HG03565 (cell line): ENCODE results near the gene KRTAP10-3.
"Not testable (repeated sequence)": the region's sequence is repeated elsewhere in the genome, so short reads cannot be mapped to it uniquely, and the experiment has no call there.

Source experiments
- ATAC-seq: cut with Tn5 transposase; IDR thresholded peaks from one replicate; pipeline ENCODE4 v1.9.1; 2021; ENCODE audit warnings: mild to moderate bottlenecking, moderate library complexity; ENCODE audit not compliant: unreplicated experiment

Gene KRTAP10-3

DNA sequence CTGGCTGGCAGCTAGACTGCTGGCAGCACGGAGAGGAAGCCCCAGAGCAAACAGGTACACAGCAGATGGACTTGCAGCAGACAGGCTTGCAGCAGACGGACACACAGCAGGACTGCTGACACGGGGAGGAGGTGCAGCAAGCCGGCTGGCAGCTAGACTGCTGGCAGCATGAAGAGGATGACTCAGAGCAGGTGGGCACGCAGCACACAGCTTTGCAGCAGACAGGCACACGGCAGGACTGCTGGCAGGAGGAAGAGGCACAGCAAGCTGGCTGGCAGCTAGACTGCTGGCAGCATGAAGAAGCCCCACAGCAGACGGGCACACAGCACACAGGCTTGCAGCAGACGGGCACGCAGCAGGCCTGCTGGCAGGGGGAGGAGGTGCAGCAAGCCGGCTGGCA lies 7.8 kb downstream of the KRTAP10-3 start:
- no peak for ATAC-seq

DNA sequence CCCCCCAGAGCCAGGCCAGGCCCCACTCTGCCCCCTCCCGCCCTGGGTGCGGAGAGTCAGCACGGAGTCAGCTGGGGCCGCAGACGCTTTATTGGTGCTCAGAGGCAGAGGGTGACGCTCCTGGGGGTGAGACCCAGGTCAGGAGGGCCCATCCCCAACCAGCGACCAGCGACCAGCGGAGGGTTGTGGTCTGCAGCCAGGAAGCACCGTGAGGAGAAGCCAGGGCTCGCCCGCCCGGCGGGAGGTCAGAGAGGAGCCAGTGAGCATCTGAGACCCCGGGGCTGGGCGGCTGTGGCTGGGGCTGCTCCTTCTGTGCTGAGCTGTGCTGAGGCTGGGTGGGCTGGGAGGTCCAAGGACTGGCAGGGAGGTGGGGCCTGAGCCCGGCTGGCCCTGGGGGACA lies 8.3 kb downstream of the KRTAP10-3 start:
- not testable (repeated sequence) for ATAC-seq

DNA sequence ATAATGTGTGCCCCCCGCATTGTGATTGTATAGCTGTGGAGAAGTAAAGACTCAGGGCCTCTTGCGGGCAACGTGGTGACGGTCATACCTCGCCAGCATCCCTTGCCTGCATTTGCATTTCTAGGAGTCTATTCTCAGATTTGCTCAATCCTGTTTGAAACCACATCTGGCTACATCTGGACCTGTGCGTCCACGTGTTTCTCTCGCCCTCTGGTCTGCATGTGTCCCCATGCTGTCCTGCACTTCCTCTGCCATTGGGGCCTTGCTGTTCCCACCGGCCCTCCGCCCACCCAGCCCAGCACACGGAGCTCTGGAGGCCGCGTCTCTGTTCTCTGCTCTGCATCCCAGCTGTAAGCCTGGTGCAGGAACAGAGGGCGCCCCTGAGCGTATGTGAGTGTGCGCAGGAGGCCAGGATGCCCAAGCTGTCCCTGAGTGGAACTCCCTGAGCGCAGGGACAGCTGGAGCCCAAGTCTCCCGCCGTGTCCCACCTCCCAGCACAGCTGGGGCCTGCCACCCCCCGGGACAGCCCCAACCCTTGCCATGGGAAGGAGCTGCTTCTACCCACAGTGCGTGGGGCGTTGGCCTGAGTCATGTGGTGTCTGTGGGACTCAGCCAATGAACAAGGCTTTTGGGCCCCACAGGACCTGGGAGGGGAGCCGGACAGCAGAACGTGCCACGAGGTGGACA lies 8.9 kb downstream of the KRTAP10-3 start:
- no peak for ATAC-seq

DNA sequence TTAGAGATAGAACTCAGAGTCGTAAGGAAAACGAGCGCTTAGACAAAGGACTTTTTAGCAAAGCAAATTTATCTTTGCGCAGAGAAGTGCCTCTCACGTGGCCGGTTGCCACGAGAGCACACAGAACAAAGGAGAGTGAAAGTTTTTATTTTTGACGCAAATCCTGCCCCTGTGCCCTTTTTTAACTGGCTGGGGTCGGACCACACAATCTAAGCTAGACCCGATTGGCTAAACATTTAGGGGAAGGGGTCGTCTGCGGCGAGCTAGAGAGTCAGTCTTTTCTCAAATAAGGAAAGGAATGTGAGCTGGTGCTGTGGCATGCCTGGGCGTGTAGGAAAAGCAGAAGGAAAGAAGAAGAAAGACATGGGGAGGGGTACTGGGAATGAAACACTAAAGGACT lies 9.7 kb downstream of the KRTAP10-3 start:
- no peak for ATAC-seq

DNA sequence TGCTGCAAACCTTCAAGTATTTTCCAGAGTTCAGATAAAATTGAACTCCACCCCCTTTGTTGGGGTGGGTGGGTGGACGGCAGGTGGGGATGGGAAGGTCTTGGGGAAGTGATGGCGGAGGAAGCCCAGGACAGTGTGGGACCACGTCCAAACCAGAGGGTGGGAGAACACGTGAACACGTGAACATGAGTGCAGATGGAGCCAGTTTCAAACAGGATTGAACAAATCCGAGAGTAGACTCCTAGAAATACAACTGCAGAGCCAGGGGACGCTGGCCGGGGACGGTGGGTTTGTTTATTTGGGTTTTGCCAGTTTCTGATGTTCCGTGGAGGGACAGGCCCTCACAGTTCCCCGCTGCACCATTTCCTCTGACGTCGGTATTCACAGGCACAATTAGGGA lies 10.2 kb downstream of the KRTAP10-3 start:
- no peak for ATAC-seq

DNA sequence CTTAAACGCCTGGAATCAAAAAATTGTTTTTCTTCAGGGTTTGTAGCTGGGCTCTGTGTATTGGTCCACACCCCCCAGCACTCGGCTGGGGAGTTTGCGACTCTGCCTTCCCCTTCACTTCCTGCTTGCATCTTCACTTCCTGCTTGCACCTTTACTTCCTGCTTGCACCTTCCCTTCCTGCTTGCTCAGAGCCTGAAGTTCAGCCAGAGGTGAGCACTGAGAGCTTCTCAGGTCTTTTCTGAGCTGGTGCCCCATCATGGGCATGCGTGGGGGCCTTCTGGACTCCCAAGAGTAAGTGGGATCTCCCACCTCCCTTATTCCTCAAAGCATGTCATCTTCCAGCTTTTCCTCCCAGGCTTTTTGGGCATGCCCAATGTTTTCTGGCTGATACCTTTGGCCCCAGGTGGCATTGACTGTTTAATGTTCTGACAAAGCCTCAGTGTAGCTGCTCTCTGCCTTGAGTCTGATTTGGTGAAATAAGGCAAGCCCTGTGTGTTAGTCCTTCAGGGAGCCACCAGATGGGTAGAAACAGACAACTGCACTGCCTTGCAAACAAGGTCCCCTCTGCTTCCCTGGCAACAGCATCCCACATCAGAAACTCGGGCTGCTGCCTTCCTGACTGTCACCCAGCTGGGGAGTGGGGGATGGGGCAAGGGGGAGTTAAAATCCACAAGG lies 10.8 kb downstream of the KRTAP10-3 start:
- ATAC-seq: no peak

DNA sequence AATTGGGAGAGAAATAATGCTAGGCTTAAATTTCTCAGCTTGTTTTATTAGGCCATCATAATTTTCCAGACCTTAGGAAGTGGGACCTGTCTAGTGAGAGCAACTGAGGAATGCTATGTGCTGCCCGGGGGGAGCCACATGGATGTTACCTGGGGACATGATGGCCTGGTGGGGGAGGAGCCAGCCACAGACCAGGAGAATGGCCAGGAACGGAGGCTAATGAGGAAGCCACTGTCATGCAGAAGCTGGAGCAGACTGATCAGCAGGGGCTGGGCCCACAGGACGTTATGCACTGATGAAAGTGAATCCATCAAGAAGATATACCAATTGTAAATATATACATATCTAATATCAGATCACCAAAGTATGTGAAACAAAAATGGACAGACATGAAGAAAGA lies 14.0 kb downstream of the KRTAP10-3 start:
- ATAC-seq: no peak

DNA sequence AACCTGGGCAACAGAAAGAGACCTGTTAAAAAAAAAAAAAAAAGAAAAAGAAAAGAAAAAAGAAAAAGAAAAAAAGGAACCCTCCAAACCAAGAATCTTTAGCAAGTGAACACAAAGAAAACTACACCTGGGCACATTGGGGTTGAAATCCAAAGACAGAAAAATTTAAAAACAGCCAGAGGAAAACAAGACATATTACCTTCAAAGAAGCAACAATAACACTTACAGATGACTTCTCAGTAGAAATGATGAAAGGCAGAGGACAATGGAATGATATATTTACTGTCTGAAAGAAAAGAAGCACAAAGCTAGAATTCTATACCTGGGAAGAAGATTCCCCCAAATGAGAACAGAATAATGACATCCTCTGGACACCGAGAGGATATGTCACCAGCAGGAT lies 15.9 kb downstream of the KRTAP10-3 start:
- ATAC-seq: no peak

DNA sequence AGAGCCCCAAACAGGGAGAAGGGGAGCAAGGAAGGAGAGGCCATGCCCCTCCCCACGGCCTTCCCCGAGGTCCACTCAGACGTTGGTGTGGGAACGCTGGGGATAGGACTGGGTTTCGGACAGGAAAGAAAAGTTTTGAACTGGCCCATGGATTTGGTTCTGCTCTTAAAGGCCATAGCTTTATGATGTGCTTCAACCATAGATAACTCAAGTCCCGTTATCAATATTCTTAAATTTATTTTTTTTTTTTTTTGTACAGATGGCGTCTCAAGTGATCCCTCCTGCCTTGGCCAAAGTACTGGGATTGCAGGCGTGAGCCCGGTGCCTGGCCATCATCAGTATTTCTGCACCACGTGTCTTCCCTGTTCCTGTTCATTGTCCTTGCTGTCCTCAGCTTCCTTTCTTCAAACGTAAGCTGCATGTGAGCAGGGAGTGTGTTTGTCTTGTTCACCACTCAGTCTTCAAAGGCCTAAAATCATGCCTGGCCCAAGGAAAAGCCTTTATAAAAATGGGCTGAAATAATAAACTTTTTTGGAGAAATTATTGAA lies 17.8 kb downstream of the KRTAP10-3 start:
- ATAC-seq: no peak

DNA sequence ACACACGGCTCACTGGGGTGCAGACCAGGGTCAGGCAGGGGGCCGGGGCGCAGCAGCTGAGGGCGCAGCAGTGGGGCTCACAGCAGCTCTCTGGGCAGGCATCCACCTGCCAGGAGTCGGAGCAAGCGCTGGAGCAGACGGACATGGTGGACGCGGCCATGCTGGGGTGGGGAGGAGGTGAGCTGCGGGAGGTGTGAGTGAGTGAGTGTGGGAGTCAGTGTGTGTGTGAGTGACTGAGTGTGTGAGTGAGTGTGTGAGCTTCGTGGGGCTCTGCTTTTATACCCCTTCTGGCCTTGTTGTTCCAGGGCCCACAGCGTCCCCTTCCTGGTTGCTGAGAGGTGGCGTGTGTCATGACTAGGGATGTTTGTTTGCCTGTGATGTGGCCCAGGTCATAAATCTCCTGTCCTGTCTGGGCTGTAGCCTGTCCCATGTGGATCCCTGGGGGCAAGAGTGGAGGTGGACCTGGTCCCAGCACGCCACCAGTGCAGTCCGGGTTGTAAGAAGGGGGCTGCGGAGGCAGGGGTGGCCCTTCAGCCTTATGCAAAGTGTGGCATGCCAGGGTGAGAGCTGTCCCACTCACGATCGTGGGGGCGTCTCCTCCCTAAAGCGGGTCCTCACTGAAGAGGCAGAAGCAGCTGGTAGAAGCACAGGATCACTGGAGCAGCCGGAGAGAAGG lies 18.5 kb downstream of the KRTAP10-3 start, which contains the start of gene KRTAP10-1:
KRTAP10-1 (minus strand) TSS at position 205 of the 676 bp plus-strand sequence; CDS start at position 160, 45 bp downstream.
- ATAC-seq: no peak

DNA sequence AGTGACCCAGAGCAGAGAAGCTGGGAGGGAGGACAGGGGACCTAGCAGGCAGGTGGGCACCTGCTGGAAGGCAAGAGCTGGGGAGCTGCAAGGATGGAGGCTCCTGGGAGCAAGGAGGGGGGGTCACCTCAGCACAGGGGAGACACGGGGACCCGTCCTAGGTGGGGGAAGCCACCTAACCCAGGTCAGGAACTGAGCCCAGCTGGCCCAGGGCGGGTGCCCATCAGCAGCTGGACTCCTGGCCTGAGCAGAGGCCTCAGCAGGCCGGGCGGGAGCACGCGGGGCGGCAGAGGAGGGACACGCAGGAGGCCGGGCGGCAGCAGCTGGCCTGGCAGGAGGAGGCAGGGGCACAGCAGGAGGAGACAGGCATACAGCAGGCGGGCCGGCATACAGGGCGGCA lies 19.5 kb downstream of the KRTAP10-3 start:
- ATAC-seq: no peak

DNA sequence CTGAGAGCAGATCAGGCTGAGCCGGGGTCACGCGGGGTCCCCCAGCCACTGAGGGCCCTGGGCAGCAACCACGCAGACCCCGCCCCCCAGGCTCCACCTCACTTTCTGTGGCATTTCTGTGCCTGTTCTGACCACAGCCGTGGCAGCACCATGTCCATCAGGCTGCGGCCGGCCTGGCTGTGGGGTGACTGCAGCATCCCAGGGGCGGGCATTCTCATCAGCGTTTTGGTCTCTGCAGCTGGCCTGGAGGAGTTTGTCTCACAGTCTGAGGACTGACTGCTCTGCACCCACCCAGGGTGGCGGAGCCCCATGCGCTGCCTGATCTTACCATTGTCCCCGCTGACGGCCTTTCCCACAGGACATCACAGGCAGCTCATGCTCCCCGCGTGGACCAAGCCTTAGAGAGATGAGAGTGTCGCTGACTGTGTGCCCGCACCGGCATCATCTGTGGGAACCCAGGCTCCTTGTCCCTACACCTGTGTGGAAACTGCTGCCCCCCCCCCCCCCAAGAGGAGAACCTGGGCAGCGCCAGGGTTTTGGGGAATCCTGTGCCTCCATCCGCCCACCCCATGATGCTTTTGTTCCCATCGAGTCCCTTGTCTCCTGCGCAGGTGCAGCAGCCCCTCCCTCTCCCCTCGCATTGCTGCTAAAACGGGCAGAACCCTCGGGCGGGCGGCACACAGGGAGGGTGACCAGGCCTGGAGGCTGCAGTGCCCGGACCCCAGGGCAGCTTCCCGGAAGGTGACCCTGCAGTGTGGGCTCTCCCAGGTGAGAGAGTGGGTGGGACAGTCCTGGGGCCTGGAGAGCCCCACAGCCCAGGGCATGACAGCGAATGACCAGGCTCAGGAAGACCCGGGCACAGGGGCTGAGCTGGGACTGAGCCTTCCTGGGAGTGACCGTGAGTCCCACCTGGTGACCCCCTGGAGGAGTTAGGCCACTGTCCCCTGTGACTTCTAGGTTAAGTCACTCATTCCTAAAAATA lies 20.4 kb downstream of the KRTAP10-3 start:
- ATAC-seq: no peak

DNA sequence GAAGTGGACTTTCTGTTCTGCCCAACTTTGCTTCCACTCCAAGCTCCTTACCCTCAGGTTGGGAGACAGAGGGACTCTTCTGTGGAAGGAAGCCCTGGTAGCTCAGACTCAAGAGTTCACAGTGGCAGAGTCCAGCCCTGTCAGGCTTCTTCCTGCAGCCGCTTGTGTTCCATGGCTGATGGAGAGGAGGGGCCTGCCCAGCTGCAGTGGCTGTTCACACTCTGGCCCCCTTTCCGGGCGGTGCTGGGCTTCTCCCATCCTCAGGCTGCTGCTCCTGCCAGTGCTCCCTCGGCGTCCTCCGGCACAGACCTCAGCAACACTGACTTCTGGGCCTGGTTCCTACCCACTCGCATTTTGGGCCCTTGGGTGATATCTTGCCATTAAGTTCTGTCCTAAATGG lies 22.6 kb downstream of the KRTAP10-3 start:
- no peak for ATAC-seq

DNA sequence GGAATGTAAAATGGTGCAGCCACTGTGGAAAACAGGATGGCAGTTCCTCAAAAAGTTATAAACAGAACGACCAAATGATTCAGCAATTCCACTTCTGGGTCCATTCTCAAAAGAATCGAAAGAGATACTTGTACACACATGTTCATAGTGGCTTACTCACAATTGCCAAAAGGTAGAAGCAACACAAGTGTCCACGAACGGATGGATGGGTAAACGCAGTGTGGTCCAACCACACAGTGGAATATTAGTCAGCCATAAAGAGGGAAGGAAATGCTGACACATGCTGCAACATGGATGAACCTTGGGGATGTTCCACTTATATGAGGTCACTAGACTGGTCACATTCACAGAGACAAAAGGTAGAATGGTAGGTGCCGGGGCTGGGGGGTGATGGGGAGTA lies 23.9 kb downstream of the KRTAP10-3 start:
- no peak for ATAC-seq

DNA sequence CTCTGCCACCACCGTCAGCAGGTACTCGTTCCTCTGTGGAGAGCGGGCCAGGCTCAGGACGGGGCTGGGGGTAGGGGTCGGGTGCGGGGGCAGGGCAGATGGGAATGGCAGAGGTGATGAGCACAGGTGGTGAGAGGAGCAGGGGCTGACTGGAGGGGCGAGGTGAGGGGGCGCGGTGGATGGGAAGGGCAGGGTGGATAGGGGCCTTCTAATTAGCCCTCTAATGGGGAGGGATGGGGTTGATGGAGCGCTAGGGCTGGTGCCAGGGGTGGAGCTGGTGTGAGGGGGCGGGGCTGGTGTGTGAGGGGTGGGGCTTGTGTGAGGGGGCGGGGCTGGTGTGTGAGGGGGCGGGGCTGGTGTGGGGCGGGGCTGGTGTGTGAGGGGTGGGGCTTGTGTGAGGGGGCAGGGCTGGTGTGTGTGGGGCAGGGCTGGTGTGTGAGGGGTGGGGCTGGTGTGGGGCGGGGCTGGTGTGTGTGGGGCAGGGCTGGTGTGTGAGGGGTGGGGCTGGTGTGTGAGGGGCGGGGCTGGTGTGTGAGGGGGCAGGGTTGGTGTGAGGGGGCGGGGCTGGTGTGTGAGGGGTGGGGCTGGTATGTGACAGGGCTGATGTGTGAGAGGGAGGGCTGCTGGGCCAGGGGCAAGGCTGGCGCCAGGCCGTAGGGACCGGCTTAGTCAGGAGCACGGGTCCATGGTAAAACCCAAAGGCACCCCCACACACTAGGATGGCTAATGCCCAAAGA lies 24.5 kb downstream of the KRTAP10-3 start:
- no peak for ATAC-seq

DNA sequence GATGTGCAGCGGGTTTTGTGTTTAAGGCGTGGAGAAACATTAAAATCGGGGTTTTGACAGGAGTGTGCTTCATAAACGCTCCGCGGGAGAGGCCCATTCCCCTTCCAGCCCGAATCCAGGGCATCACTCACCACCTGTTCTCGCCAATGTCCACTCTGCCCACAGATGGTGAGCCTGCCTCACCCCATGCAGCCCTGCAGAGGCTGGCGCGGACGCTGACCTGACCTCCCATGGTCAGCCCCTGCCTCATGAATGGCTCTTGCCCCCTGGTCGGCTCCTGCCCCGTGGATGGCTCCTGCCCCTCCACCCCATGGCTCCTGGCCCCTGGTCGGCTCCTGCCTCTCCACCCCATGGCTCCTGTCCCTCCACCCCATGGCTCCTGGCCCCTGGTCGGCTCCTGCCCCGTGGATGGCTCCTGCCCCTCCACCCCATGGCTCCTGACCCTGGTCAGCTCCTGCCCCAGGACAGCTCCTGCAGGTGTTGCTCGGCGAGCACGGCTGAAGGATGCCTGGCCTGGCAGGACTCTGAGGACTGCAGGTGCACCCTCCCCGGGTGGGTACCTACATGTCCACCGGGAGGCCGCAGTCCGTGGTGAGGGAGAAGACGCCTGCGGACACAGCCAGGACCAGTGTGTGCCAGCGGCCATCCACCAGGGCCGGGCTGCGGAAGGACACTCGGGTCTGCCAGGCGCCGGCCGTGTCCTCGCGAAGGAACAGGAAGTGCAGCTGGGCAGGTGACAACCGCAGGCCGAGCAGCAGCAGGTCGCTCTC lies 25.3 kb downstream of the KRTAP10-3 start:
- ATAC-seq: no peak

DNA sequence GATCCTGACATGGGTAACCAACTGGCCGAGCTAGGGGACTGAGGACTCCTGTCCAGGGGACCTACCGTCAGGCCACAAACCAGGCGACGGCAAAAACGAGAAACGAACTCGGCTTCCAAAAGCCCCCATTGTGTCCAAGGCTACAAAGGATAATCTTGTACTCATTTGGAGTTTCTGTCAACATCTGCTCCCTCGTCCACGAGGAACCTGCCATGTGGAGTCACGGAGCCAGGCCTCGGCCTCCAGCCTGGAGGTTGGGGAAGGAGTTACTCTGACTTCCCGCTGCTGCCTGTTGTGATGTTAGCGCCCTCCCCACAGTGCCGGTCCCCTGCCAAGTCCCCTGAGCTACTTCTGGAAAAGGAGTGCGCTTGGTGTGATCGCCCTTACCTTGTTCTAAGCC lies 25.9 kb downstream of the KRTAP10-3 start:
- ATAC-seq: no peak

DNA sequence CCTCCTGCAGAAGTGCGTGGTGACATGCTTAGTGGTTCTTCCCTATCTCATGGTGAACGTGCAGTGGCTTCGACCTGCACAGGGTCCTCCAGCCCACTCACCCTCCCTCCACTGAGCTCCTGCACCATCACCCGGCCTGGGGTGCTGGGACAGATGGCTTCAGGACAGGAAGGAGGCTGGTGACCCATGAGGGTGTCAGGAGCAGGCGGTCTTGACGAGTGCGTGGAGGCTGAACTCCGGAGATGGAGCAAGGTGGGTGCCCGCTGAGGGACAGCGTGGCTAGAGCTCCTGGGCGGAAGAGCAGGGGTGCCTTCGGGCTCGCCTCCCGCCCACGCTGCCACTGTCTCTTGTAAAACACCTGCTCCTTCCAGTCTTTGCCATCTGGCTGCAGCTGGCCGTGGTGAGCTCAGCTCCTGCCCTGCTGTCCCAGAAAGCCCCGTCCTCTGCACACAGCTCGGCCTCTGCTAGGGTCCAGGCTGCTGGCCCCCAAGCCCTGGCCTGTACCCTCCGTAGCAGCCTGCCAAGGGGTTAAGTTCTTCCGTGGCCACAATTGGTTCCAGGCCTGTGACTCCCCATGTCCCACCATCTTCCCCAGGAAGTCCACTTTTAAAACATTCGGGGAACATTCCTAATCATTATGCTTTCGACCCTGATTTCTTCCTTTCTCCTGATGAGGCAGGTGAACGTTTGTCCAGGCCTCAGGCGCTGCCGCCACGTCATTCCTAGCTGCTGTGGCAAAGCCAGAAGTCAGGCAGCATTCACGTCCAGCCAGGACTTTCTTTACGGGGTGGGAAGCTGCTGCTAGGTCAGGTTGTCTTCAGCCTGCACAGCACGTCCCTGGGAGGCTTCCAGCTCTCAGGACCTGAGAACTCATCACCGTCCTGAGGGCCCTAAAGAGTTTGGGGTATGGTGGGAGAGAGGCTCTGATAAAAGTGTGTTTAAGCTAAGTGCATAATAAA lies 26.7 kb downstream of the KRTAP10-3 start:
- ATAC-seq: no peak
